HG02938 (cell line): ENCODE data around the gene MOGAT2.
"Not testable (repeated sequence)": the region's sequence is repeated elsewhere in the genome, so short reads cannot be mapped to it uniquely, and the experiment has no call there.

Experiments
- ATAC-seq: cut with Tn5 transposase; IDR thresholded peaks from one replicate; pipeline ENCODE4 v1.9.1; 2021; ENCODE audit warnings: mild to moderate bottlenecking, moderate library complexity; ENCODE audit not compliant: unreplicated experiment

The MOGAT2 gene

DNA sequence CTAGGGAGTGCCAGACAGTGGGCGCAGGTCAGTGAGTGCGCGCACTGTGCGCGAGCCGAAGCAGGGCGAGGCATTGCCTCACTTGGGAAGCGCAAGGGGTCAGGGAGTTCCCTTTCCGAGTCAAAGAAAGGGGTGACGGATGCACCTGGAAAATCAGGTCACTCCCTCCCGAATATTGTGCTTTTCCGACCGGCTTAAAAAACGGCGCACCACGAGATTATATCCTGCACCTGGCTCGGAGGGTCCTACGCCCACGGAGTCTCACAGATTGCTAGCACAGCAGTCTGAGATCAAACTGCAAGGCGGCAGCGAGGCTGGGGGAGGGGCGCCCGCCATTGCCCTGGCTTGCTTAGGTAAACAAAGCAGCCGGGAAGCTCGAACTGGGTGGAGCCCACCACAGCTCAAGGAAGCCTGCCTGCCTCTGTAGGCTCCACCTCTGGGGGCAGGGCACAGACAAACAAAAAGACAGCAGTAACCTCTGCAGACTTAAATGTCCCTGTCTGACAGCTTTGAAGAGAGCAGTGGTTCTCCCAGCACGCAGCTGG lies 31.2 kb downstream of the MOGAT2 start:
- not testable (repeated sequence) for ATAC-seq

DNA sequence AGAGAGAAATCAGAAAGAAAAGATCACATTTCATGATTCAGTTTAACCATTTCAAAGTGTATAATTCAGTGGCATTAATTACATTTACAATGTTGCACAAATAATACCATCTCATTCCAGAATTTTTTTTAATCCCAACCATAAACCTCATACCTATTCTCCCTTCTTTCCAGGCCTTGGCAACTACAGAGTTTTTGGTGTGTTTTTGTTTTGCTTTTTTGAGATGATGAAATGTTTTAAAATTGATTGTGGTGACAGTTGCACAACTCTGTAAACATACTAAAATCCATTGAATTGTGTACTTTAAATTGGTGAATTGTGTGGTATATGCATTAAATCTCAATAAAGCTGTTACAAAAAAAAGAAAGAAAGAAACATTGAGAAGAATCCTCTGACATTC lies 37.3 kb downstream of the MOGAT2 start:
- not testable (repeated sequence) for ATAC-seq

DNA sequence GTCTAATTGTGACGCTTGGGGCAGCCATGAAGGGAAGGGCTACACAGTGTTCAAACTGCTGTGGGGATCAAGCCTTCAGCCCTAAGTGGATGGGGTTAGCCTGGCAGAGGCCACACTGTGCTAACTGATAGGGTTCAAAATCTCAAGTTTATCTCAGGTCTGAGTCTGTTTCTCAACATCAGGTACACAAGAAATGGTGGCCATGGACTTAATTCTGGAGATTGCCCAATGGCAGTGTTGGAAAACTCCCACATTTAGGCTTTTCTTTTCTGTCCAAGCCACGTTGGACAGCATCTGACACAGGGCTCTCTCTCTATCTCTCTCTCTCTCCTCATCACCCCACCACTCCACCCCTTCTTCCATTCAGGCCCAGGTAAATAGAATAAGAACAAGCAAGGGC lies 40.0 kb downstream of the MOGAT2 start:
- ATAC-seq = no peak

DNA sequence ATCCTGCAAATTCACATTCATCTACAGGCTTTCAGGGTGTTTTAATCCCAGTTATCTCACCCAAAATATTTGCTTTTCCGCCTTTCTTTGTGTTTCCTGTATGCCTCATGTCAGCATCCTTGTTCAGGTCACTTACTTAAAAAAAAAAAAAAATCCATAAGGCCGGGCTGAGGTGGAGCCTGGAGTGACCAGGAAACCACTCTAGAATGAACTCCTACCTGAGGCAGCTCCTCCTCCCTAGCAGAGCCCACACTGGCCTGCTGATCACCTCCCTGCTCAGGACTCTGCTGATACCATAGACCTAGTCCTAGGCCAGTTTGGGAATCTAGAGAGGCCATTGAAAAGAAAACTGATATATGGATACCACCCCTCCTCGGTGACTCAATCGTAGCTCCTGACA lies 42.2 kb downstream of the MOGAT2 start:
- no peak for ATAC-seq

DNA sequence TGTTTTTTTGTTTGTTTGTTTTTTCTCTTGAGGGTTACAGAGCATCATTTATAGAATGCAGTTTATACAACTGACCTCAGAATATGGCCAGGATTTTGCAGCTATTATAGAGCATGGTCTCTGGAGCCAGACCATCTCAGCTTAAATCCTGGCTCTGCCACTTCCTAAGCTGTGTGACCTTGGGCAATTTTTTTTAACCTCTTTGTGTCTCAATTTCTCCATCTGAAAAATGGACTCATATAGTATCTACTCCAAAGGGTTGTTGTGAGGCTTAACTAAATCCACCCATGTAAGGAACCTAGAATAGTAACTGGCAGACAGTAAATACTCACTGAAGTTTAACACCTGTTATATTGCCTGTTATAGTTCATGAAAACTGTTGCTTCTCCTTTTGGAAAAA lies 42.6 kb downstream of the MOGAT2 start:
- no peak for ATAC-seq

DNA sequence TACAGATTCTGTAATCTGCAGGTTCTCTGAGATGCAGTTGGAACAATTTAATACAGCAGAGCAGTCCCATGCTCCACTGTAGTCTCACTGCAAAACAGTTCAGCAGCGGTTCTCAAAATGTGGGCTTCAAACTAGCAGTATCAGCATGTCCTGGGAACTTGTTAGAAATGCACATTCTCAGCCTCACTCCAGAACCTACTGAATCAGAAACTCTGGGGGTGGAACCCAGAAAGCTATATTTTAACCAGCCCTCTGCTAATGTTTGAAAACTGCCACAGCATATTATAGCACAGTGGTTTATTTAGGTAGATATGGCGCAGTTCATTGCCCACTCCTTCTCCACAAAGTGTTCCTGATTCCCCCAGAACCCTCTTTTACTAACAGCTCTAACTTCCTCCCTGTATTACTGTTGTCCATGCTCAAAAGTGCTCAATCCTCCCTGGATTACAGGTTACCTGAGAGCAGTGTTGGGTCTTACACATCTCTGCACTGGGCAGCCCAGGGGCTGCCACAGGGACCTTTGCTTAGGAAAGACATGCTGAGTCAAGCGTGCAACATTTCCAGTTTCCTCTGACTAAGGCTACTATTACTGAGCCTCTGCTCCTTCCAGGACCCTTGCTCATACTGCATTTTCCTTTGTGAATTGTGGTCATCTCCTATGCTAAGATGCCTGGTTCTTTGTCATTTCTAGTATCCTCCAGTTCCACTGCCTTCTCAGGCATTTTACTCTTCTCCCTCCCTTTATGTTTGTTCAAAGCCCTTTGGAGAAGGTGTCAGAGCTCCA lies 43.3 kb downstream of the MOGAT2 start:
- no peak for ATAC-seq

DNA sequence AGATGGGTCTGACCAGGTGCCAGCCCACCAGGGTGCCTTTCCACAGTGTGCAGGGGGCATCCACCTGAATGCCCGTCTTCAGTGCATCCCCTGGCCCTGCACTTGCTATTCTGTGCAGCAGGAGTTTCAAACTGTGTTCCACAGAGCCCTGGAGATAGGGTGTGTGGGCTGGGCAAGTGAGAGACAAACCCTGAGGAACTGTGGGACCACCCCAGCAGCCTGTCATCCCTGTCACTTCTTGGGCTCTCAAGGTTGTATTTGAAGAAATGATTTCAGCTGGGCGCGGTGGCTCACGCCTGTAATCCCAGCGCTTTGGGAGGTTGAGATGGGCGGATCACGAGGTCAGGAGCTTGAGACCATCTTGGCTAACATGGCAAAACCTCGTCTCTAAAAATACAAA lies 44.5 kb downstream of the MOGAT2 start:
- ATAC-seq = no peak

DNA sequence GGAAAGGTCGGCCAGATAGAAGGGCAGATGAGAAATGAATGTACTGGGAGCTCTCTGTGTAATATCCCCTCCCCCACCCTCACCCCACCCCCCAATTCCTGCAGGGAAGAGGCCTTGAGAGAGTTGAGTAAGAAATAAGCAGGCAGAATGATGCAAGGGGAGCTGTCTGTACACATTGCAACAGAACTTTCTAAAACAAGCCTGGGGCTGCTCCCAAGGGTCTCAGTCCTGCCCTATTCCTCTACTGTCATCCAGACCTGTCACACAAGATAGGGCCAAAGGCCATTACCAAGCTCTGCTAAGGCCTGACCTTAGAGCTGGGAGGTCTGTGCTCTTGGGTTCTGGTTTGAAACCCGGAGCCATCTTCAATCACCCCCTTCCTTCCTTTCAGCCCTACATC lies 45.2 kb downstream of the MOGAT2 start:
- ATAC-seq = no peak

DNA sequence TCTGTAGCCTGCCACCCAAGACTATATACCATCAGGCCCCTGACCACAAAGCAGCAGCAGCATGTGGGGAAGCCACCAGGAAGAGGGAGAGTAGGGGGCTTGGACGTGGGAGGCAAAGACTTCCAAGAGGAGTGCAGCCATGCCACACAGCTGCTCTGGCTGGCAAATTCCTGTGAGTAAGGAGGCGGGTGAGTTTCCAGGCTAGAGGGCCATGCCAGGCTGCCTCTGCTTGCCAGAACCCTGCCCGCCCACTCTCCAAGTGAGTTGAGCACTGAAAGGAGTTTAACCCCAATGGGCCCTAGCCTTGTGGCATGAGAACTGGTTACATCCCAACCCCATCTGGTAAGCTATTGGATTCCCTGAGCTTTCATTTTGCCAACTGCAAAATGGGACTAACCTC lies 46.2 kb downstream of the MOGAT2 start:
- ATAC-seq = no peak

DNA sequence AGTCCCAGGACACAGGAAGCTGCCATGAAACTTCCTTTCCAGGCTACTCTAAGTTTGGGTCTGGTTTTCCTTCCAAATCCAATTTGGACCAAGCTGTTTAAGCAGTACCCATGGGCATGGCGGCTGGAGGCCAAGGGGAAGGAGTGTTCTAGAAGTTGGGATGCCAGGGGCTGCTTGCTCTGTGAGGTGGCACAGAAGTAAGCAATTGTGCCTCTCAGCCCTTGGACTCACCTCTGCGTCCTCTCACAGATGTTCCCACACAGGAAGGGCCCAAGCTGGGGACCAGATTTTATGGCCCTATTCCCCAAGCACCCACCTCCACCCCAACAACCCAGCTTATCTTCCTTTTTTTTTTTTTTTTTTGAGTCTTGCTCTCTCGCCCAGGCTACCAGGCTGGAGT lies 47.5 kb downstream of the MOGAT2 start:
- ATAC-seq = no peak

DNA sequence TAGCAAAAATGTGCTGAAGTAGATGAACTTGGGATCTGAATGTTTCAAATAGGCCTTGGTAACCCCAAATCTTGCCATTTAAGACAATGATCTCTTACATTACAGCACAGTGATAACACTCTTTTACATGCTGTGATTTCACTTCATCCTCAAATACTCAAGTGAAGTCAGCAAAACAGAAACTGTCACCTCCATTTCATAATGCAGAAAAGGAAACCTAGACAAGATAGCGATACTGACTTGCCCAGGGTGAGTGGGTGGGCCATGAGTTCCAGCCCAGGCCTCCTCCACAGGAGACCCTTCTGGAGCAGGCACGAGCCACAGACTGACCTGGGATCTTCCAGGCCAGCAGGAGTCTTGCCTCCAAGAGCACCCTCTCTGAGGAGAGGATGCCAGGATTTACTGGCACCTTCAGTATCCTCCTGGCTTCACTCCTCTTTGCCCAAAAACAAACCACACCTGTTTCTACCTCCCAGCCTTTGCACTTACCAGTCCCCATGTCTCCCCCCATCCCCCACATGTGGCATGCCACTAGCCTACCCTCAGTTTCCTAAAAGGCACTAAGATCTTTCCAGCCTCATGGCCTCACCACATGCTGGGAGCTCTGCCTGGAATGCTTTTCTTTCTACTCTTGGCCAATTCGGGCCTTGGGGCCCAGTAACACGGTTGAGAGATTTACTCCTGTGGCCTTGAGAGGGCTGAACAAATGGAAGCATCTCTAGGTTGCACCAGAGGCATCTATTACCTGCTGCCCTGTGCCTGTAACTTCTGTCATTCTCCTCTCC lies 49.0 kb downstream of the MOGAT2 start:
- no peak for ATAC-seq

DNA sequence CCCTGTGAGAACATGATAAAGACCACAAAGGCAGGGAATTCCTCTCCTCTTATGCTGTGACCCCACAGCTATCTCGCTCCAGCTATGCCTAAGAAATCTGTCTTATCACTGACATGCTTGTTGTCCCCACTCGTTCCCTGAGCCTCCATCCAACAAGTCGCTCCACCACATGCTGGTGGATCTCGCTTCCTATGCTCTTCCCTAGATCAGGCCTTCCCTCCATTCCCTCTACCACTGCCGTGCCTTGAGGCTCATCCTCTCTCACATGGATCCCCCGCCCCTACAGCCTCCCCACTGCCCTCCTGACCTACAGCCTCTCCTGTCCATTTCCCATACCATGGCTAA lies 49.6 kb downstream of the MOGAT2 start:
- no peak for ATAC-seq

DNA sequence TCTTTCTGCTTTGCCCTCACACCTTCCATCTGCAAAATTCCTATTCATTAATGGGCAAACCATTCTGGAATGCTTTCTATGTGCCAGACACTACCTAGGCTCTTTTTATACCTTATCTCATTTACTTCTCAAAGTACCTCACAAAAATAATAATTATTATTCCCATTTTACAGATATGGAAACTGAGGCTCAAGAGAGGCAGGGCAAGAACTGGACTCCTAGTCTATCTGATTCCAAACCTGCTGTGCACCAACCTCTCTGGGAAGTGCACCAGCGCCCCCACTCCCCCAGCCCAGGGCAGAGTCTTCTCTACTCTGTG lies 50.1 kb downstream of the MOGAT2 start:
- no peak for ATAC-seq

DNA sequence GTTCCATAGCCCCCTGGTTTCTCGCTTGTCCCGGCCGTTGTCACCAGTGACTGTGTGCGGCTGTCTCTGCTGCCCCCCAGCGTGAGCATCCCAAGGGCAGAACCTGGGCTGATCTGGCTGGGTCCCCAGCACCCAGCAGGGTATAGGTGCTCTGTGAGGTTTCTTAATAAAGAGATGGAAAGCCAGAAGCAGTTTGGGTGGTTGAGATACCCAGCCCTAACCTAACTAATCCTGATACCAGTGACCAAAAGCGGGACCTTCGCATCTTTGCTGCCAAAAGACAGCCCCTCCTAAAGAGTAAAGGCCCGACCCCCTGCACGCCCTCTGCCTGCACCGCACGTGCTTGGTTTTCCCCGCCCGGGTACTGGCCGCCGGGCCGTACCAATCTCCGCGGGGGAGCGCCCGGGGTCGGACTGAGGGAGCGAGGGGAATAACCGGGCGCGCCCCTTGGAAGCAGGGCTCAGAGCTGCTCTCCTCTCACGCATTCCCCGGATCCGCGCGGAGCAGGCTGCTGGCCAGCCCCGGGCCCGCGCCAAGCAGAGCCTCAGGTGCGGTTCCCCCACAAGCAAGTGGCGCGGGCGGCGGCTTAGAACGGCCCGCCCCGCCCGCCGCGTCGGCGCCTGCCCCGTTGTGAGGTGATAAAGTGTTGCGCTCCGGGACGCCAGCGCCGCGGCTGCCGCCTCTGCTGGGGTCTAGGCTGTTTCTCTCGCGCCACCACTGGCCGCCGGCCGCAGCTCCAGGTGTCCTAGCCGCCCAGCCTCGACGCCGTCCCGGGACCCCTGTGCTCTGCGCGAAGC lies 50.7 kb downstream of the MOGAT2 start, which contains the start of gene DGAT2:
Gene DGAT2 (plus strand): TSS at position 667 of the 797 bp plus-strand sequence. CDS start 214 bp downstream, outside the sequence.
- ATAC-seq = peak; percentile 66

DNA sequence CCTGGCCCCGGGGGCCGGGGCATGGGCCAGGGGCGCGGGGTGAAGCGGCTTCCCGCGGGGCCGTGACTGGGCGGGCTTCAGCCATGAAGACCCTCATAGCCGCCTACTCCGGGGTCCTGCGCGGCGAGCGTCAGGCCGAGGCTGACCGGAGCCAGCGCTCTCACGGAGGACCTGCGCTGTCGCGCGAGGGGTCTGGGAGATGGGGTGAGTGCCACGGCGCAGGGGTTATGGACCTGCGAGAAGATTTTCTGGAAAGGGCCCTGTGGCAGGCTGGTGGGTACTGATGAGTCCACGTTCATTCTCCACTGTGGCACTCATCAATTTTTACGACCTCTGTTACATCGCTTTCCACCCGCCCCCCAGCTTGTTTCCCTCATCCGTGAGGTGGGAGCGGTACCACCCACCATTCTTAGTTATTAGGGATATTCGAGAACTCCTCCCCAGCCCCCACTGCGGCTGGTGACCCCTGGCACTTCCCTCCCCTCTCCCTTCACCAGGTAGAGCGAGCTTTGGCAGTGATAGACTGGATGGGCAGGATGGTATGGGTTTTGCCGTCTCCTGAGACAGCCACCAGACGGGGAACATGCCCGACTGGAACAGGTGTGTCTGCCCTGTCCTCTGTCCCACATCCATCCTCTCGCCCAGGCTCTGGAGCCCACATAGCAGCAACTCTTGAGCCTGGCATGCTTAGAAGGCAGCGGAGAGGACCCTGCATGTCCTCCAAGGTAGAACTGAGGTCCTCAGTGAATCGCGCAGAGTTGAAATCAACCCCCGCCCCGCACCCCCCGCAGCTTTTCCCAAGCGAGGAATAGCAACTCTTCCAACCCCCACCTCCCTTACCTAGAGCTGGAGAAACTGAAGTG lies 51.5 kb downstream of the MOGAT2 start:
- no peak for ATAC-seq

DNA sequence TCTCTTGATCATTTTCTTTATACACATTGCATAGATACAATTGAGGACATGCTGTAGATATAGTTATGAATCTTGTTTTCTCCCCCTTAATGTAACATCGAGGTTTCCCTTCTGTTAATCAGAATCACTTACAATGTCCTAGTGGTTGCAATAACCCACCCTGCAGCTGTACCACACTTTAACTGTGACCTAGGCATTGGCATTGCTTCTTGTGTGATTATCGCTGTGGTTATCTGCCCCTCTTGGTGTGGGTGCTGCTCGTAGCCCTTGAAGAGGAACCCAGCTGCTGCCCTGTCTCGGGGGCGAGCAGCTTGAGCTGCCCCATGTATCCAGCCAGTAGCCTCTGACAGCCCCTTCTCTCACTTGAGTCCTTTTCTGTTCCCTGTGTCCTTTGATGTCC lies 52.5 kb downstream of the MOGAT2 start:
- ATAC-seq = no peak

DNA sequence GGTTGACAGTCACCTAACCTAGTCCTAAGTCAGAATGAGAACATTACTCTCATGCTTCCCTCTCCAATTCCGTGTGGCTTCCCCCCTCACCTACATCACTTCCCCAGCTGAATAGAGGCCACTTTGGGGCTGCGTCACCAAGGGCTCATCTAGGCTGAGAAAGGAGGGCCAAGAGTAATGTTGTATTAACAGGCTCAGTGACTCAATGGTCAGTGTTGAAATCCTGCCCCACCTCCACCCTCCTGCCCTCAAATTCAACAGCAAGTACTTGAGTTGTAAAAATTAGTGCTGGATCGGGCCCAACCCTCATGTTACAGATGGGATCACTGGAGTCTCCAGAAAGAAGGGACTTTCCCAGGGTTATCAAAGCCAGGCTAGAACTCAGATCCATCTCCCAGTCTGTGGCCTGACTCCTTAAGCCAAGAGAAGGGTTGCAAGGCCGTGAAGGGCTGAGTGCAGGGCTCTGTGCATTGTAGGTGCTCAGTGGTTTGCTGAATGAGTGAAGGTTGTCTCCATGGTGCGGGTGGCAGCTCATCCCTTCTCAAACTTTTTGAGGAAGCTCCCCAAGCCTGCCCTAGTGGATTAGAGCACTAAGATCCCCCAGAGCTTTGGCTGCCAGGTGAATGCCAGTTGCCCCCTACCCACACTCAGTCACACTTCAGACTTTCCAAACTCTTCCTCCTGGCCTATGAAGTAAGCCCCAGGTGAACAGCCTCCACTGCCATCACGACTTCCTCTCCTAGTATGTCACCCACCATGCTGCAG lies 54.2 kb downstream of the MOGAT2 start:
- ATAC-seq = no peak

DNA sequence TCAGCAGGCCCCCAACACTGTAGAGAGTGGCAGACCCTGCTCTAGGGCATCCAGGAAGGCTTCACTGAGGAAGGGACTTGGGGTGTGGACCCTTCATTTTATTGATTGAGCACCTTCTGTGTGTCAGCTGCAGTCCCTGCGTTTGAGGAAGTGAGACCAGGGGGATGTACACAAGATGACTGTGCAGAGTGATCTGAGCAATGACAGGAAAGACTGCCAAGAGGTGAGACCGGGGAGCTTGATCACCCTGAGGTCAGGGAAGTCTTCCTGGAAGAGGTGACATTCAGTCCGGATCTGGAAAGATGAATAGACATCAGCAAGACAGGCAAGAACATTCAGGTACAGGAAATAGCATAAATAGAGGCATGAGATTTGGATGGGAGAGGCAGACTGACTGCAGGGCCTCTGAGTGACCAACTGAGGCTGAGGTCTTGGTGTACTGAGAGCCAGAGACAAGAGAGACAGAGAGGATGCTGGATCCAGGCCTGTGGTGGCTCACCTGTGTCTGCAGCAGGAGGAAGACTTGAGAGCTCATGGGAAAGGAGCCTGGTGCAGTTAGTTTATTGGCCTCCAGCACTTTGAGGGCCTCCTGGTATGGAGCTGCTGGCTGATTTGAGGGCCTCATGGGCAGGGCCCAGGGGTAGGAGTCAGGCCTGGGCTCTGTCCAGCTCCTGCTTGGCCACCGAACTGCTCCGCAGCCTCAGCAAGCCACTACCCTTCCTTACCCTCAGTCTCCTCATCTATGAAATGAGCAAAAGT lies 56.1 kb downstream of the MOGAT2 start:
- peak; percentile 81 for ATAC-seq

DNA sequence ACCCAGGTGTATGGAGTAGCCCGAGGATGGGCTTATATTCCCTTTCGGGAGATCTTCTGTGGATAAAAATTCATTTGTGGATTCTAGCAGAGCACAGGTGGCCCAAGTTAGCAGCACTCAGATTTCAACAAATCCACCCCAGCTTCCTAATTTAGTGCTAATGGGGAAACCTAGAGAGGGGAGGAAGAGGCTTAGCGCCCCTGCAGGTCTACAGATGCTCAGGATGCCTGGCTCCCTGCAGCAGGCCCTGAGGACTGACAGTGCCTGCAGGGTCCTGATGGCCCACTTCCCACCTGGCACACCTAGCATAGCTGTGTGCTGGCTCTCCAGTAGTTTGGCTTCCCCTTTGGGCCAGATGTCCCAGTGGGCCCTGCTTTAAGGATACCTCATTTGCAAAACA lies 57.4 kb downstream of the MOGAT2 start:
- ATAC-seq = no peak
